ENCODE measurements around the gene HDHD5.
A peak's percentile ranks its signal among the peaks of the same experiment; 100 is the strongest.

DNA sequence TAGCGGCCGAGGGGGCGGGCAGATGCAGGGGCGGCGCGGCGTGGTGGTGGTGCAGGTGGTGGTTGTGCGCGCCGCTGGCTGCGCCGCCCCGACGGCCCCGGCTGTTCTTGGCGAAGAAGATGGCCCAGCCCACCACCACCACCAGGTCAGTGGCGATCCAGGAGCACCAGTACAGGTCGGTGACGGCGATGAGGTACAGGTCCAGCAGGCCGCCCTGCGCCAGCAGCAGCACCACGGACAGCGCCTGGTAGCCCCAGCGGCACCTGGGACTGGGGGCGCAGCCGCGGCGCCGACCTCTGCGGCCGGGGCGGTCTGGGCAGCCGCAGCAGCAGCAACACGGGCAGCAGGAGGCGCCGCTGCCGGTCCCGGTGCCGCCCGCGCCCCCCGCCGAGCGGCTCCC, 38.8 kb downstream of the HDHD5 start:
- TF ChIP-seq, protein P1, sequence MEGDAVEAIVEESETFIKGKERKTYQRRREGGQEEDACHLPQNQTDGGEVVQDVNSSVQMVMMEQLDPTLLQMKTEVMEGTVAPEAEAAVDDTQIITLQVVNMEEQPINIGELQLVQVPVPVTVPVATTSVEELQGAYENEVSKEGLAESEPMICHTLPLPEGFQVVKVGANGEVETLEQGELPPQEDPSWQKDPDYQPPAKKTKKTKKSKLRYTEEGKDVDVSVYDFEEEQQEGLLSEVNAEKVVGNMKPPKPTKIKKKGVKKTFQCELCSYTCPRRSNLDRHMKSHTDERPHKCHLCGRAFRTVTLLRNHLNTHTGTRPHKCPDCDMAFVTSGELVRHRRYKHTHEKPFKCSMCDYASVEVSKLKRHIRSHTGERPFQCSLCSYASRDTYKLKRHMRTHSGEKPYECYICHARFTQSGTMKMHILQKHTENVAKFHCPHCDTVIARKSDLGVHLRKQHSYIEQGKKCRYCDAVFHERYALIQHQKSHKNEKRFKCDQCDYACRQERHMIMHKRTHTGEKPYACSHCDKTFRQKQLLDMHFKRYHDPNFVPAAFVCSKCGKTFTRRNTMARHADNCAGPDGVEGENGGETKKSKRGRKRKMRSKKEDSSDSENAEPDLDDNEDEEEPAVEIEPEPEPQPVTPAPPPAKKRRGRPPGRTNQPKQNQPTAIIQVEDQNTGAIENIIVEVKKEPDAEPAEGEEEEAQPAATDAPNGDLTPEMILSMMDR (IDR thresholded peaks at IDR 0.05; ENCODE audit: low read depth, low read length, missing input control) = peak; percentile 2
- TF ChIP-seq EGR1 (IDR thresholded peaks at IDR 0.05; ENCODE audit: low read depth in 2 of 2) (no peak), HNF4G (IDR thresholded peaks at IDR 0.05) (no peak), GABPA (IDR thresholded peaks at IDR 0.05 in 1 of 2, conservative IDR thresholded peaks at IDR 0.05 in 1 of 2) (no peak), FOXA2 (IDR thresholded peaks at IDR 0.05) (no peak), RAD21 (IDR thresholded peaks at IDR 0.05) (no peak), SP1 (IDR thresholded peaks at IDR 0.05) (no peak), JUND (IDR thresholded peaks at IDR 0.05) (no peak), TAF1 (conservative IDR thresholded peaks at IDR 0.05) (no peak), HNF4A (conservative IDR thresholded peaks at IDR 0.05) (no peak)
- TF ChIP-seq, protein P2, sequence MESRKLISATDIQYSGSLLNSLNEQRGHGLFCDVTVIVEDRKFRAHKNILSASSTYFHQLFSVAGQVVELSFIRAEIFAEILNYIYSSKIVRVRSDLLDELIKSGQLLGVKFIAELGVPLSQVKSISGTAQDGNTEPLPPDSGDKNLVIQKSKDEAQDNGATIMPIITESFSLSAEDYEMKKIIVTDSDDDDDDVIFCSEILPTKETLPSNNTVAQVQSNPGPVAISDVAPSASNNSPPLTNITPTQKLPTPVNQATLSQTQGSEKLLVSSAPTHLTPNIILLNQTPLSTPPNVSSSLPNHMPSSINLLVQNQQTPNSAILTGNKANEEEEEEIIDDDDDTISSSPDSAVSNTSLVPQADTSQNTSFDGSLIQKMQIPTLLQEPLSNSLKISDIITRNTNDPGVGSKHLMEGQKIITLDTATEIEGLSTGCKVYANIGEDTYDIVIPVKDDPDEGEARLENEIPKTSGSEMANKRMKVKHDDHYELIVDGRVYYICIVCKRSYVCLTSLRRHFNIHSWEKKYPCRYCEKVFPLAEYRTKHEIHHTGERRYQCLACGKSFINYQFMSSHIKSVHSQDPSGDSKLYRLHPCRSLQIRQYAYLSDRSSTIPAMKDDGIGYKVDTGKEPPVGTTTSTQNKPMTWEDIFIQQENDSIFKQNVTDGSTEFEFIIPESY (IDR thresholded peaks at IDR 0.05) = no peak
- TF ChIP-seq, protein P3, sequence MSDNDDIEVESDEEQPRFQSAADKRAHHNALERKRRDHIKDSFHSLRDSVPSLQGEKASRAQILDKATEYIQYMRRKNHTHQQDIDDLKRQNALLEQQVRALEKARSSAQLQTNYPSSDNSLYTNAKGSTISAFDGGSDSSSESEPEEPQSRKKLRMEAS (IDR thresholded peaks at IDR 0.05) = no peak
- TF ChIP-seq, protein P4, sequence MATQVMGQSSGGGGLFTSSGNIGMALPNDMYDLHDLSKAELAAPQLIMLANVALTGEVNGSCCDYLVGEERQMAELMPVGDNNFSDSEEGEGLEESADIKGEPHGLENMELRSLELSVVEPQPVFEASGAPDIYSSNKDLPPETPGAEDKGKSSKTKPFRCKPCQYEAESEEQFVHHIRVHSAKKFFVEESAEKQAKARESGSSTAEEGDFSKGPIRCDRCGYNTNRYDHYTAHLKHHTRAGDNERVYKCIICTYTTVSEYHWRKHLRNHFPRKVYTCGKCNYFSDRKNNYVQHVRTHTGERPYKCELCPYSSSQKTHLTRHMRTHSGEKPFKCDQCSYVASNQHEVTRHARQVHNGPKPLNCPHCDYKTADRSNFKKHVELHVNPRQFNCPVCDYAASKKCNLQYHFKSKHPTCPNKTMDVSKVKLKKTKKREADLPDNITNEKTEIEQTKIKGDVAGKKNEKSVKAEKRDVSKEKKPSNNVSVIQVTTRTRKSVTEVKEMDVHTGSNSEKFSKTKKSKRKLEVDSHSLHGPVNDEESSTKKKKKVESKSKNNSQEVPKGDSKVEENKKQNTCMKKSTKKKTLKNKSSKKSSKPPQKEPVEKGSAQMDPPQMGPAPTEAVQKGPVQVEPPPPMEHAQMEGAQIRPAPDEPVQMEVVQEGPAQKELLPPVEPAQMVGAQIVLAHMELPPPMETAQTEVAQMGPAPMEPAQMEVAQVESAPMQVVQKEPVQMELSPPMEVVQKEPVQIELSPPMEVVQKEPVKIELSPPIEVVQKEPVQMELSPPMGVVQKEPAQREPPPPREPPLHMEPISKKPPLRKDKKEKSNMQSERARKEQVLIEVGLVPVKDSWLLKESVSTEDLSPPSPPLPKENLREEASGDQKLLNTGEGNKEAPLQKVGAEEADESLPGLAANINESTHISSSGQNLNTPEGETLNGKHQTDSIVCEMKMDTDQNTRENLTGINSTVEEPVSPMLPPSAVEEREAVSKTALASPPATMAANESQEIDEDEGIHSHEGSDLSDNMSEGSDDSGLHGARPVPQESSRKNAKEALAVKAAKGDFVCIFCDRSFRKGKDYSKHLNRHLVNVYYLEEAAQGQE (IDR thresholded peaks at IDR 0.05) = peak; percentile 98

All from liver (tissue), 3 donors.